Erythroblast (primary cell): Measurements from ENCODE around the gene ZNF335.

Experiments
- GATA1 ChIP-seq: IDR thresholded peaks from 2 replicates; pipeline ENCODE4 v1.6.1; 2011; ENCODE audit warnings: low read depth, mild to moderate bottlenecking, control low read depth, low read length, moderate library complexity
- POLR2A ChIP-seq: IDR thresholded peaks from 2 replicates; pipeline ENCODE4 v1.6.1; 2011; ENCODE audit warnings: mild to moderate bottlenecking, low read length

- TF ChIP-seq POLR2A (no peak), GATA1 (no peak)
These were observed 31.9 kb downstream of the ZNF335 start for GRCh38 chr20:45940053-45940452.
